ENCODE data around the gene WRAP73.

The WRAP73 gene

GRCh38 chr1:3669421-3669821, 19.5 kb upstream of the WRAP73 start:
- DNase-seq (ENCODE audit: low read depth in 2 of 2, low spot score in 1 of 2), result no peak

- DNase-seq (ENCODE audit: low read depth in 2 of 2, low spot score in 1 of 2), result no peak
These were observed 18.8 kb upstream of the WRAP73 start for GRCh38 chr1:3668585-3669300.

GRCh38 chr1:3668148-3668547, 18.2 kb upstream of the WRAP73 start:
- no peak for DNase-seq (ENCODE audit: low read depth in 2 of 2, low spot score in 1 of 2)

GRCh38 chr1:3664700-3665375, 14.9 kb upstream of the WRAP73 start:
- no peak for DNase-seq (ENCODE audit: low read depth in 2 of 2, low spot score in 1 of 2)

- DNase-seq (ENCODE audit: low read depth in 2 of 2, low spot score in 1 of 2), result no peak
These were observed 14.2 kb upstream of the WRAP73 start for GRCh38 chr1:3663999-3664699.

- no peak for DNase-seq (ENCODE audit: low read depth in 2 of 2, low spot score in 1 of 2)
These were observed 12.3 kb upstream of the WRAP73 start for GRCh38 chr1:3662080-3662671.

- no peak for DNase-seq (ENCODE audit: low read depth in 2 of 2, low spot score in 1 of 2)
These were observed 11.7 kb upstream of the WRAP73 start for GRCh38 chr1:3661631-3662030.

DNA sequence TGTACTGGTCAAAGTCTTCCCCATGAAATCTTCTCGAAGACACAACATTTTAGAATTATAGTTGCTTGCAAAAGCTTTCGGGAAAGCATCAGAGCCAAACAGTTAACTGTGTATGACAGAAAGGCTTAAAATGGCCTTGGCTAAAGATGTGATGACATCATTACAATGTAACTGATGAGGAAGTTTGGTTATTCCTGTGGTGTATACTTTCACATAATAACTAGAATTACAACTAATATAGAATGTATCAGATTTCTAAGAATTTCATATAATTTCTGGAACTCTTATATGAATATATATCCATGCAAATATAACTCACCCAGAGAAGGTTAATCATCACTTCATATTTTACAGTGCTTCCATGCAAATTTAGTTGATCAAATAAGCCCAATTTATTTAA, 10.8 kb upstream of the WRAP73 start:
- DNase-seq (ENCODE audit: low read depth in 2 of 2, low spot score in 1 of 2), result no peak

- no peak for DNase-seq (ENCODE audit: low read depth in 2 of 2, low spot score in 1 of 2)
These were observed 9.2 kb upstream of the WRAP73 start for GRCh38 chr1:3659093-3659492.

GRCh38 chr1:3658231-3658615, 8.3 kb upstream of the WRAP73 start:
- DNase-seq (ENCODE audit: low read depth in 2 of 2, low spot score in 1 of 2), result no peak

DNA sequence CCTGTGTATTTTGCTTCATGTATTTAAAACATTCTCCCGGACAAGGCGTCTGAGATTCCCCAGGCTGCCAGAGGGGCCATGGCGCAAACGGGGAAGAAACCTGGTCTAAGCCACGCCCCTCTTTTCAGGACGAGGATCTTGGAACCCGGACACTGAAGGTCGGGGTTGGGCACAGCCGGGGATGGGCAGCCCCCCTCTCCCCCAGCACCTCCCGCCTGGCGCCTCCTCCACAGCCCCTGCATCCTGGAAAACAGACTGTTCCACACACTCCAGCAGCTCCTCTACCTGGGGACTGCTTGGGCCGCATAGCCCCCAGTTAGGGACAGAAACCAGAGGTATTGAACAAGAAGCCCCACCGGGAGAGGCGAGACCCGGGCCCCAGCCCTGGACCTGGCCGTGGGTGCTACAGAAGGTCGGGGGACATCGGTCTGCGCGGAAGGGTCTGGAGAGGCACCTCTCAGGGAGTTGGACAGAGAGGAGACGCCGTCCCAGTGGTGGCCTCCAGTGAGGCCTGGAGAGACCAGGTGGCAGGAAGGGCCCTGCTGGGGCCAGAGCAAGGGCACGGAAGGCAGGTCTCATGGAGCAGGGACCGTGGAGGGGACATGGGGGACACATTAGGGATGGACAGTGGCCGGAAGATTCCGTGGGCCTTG, 7.8 kb upstream of the WRAP73 start:
- no peak for DNase-seq (ENCODE audit: low read depth in 2 of 2, low spot score in 1 of 2)

DNA sequence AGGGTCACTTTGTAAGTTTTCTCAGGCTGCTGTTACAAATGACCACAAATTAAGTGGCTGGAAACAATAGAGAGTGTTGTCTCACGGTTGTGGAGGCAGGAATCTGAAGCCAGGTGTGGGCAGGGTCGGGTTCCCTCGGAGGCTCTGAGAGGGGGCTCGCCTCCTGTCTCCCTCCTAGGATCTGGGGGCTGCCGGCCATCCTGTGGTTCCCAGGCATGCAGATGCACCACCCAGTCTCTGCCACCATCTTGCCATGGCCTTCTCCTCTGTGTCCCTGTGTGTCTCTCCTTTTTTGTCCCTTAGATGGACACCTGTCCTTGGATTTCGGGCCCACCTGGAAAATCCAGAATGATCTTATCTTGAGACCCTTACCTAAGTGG, 7.2 kb upstream of the WRAP73 start:
- DNase-seq (ENCODE audit: low read depth in 2 of 2, low spot score in 1 of 2), result no peak

GRCh38 chr1:3656450-3657095, 6.7 kb upstream of the WRAP73 start:
- DNase-seq (ENCODE audit: low read depth in 2 of 2, low spot score in 1 of 2), result no peak

DNA sequence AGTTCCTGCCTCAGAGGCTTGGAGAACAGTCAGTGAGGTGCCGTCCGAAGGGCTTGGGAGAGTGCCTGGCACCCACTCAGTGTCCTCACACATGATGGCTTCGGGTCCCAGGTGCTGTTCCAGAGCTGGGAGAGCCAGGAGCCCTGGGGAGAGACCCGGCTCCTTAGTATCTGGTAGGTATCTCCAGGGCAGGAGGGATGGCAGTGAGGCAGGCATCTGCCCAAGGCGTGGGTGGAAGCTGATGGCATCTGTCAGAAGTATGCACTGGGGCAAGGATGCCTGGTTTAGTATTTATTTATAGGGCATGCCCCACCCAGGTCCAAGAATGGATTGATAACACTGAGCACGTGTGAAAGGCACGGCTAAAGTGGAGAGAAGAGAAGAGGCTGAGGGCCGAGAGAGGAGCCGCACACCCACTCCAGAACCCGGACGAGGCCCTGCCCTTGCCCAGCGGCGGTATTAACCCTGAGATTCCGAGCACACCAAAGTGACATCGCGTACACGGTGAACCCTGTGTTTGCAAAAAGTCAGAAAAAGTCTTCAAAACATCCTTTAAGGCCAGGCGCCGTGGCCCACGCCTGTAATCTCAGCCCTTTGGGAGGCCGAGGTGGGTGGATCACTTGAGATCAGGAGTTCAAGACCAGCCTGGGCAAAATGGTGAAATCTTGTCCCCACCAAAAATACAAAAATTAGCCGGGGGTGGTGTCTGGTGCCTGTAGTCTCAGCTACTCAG, 4.8 kb upstream of the WRAP73 start:
- no peak for DNase-seq (ENCODE audit: low read depth in 2 of 2, low spot score in 1 of 2)

- no peak for DNase-seq (ENCODE audit: low read depth in 2 of 2, low spot score in 1 of 2)
These were observed 3.3 kb upstream of the WRAP73 start for GRCh38 chr1:3653286-3653618.

GRCh38 chr1:3652548-3653285, 2.8 kb upstream of the WRAP73 start:
- no peak for DNase-seq (ENCODE audit: low read depth in 2 of 2, low spot score in 1 of 2)

DNA sequence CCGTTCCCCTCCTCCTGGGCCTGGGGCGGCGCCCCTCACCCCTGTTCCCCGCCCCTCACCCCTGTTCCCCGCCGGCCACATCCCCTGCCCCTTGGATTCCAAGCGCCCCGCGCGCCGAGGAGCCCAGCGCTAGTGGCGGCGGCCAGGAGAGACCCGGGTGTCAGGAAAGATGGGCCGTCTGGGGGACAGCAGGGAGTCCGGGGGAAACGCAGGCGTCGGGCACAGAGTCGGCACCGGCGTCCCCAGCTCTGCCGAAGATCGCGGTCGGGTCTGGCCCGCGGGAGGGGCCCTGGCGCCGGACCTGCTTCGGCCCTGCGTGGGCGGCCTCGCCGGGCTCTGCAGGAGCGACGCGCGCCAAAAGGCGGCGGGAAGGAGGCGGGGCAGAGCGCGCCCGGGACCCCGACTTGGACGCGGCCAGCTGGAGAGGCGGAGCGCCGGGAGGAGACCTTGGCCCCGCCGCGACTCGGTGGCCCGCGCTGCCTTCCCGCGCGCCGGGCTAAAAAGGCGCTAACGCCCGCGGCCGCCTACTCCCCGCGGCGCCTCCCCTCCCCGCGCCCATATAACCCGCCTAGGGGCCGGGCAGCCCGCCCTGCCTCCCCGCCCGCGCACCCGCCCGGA, 2.1 kb upstream of the WRAP73 start, which contains the start of gene TP73:
Gene TP73, plus strand, starts transcription at position 587 of the 618 bp plus-strand sequence. CDS start 29,850 bp downstream, outside the sequence.
- DNase-seq (ENCODE audit: low read depth in 2 of 2, low spot score in 1 of 2), result no peak

DNA sequence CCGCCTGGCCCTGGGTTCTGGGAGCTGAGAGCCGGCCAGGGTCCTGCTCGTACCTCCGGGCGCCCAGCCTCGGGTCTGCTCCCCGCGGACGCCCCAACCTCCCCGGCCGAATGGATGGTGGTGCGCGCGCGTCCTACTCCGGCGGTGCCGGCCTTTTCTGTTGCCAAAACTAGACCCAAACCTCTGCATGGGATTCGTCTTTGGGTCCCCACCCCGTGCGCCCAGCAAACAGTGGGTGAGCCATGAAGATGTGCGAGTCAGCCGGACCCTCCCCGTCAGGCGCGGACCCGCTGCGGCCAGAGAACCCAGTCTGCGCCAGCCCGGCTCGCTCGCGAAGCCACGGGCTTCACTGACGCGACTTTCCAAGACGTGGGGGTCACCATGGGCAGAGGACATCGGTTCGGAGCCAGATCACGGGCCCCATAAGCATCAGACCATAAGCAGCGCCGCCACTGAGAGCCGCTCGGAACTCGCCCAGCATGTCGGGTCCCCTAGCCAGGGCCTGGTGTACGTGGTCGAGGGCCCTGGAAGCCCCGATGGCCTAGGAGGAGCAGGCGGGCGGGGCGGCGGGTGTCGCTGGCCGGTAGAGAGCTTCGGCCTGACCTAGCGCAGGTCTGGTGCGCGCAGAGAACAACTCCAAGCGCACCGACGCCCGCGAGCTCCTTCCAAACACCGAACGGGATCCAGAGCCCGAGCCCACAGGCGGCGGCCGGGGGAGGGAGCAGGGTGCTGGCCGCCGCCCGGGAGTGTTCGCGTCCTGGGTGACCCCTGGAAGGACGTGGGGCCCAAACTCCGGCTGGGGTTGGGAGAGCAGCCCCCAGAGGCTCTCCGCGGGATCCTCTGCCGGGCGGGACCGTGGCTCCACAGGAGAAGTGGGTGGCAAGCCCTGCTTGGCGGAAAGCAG, 1.4 kb upstream of the WRAP73 start:
- DNase-seq (ENCODE audit: low read depth in 2 of 2, low spot score in 1 of 2), result no peak
